Measurements from ENCODE around the gene MAP3K21. TPM values are rescaled to one million over a fixed set of nuclear protein-coding genes. Genes with fewer than 3 reads are reported as not detected.

The MAP3K21 gene
- 0.50 TPM for total RNA-seq
- long read RNA-seq, full-length matches to known transcripts, result 1 of 3 reads
- long read RNA-seq, partial matches to known transcripts, result 1 of 3 reads
- long read RNA-seq, other reads (novel, unspliced or antisense), result 1 of 3 reads

DNA sequence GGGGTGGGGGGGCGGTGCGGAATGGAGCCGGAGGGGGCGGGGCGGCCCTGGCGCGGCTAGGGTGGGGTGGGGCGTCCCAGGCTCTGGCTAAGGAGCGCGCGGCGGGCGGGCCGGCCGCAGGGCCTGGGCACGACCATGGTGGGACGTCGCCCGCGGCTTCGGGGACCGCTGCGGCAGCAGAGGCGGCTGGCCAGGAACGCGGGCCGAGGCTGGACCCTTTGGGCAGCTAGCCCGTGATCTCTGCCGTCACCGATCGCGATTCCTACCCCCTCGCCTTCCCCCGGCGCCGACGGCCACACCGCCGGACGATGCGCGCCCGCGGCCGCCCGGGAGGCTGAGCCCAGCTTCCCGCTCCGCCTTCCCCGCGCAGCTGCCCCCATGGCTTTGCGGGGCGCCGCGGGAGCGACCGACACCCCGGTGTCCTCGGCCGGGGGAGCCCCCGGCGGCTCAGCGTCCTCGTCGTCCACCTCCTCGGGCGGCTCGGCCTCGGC lies at the start of gene MAP3K21:
Gene MAP3K21, plus strand, starts transcription at position 74 of the 491 bp plus-strand sequence. Its CDS starts 305 bp downstream, at position 379.
- peak; percentile 86 for ATAC-seq
- no peak for DNase-seq
- intact Hi-C loops (cut with micrococcal nuclease), result no loop called here

DNA sequence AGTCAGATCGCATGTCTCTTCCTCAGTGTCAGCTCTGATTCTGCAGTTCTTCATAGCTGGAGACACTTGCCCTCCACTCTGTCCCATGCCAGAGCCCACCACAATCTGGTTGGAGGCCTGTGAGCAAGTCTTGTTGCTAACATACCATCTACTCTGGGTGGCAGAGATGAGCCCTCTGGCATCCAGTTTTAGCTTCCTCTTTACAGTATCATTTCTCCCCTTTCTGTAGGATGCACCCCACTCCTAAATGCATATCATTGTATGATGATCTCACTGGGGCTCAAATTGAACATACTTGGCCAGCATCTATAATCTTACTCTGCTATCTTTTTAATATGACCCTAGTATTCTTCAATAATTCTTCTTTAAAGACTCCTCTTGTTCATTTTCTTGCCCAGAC lies 48.9 kb upstream of the MAP3K21 start:
- ATAC-seq (no peak), DNase-seq (no peak)
- intact Hi-C loops (cut with micrococcal nuclease), result no loop called here

DNA sequence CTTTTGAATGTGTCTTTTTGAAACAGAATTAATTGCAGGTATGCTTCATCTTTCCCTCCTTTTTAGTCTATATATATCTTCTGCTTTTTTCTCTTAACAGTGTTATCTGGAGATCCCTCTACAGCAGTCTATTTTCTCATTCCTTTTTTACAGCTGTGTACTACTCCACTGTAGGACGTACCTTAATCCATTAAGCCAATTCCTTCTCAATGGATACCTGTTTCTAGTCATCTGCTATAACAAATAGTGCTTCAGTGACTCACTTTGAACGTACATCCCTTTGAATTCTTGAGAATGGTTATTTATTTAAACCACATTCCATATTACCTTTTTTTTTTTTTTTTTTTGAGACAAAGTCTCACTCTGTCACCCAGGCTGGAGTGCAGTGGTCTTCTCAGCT lies 47.6 kb upstream of the MAP3K21 start:
- DNase-seq (no peak), ATAC-seq (no peak)
- intact Hi-C loops (cut with micrococcal nuclease), result no loop called here

DNA sequence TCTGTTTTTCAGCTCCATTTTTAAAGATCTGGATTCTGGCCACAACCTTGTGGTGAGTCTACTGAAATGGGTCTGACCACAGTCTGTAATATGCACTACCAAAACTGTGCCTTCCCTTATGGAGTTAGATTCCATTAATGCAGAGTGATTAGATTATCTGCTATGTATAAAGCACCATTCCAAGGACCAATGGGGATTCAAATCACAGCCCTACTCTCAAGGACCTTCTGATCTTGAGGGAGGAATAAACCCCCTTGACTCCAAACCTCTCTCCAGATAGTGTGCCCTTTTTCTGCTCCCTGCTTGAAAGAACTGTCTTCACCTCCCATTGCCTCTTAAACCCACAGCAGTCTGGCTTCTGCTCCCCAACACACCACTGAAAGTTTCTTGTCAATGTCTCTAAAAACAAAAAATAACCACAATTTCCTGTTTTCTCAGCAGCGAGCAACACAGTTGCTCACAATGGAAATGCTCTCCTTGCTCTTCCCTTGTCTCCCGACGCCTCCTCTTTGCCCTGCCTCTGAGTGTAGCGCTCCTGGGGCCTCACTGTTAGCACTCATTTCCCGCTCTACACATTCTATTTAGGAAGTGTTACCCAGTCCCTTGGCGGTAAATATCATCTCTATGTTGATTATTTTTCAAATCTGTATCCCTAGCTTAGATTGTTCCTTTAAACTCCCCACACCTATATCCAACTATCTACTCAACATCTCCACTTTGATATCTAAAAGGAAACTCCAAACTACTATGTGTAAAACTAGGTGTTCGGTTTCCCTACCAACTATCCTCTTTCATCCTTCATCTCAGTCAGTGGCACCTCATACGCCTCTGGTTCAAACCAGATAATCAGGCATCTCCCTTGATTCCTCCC lies 45.6 kb upstream of the MAP3K21 start:
- no peak for ATAC-seq

DNA sequence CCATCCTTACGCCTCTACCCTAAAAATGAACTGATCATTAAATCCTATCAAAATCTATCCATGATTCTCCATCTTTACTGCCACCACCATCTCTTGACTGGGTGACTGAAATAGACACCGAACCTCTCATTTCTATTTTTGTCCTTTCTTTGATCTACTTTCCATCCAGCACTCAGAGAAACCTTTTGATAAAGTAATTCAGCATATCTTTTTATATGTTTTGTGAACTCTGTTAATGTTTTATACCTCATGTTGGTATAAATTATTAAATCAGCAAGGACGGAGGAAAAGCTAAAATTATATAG lies 45.0 kb upstream of the MAP3K21 start:
- DNase-seq, result no peak
- no peak for ATAC-seq
- intact Hi-C loops (cut with micrococcal nuclease), result no loop called here

More for the DNA sequence above, 45.6 kb upstream of the MAP3K21 start:
- intact Hi-C loops (cut with micrococcal nuclease), result no loop called here
- DNase-seq, result no peak

DNA sequence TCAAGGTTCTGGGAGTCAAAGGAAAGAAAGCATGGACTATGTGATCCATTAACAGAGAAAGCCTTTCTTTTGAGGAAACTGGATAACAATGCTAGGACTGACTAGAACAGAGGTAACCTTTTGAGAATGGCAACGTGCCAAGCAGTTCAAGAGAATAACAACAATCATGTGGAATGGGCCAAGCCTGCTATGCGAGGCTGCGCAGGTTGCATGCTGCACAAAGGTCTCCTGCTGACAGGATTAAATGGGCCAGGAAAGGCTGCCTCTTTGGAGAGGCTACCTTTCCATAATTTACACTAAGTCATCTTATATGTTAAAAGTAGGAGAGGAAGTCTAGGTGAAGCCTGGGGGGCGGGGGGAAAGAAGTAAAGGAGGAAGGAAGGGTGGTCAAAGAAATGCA lies 37.8 kb upstream of the MAP3K21 start:
- intact Hi-C loops (cut with micrococcal nuclease), result no loop called here
- ATAC-seq, result no peak
- DNase-seq, result no peak

DNA sequence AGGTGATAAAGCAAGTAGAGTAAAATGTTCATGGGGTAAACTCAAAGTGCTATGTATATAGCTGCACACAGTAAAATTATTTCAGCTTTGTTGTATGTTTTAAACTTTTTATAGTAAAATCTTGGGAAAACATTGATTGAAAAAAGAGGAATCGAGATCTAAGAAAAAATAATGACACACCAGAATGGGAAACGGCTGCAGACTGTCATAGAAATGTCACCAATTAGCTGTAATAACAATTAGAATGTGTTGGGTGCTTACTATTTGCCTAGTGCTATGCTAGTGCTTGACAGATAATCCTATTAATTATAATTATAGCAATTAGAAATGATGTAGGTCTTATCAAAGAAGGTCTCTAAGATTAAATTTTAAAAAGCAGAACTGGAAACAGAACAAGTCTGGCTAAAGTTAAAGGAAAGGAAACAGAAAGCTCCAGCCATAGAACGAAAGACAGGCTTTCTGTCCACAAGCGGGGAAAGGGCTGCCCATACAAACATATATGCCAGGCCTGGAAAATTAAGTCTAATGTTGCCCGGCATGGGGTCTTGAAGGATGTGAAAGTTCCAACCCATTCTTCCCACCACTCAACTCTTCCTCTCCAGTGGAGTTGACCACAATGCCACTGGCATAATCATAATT lies 37.0 kb upstream of the MAP3K21 start:
- DNase-seq, result no peak
- intact Hi-C loops (cut with micrococcal nuclease), result no loop called here
- ATAC-seq, result no peak

DNA sequence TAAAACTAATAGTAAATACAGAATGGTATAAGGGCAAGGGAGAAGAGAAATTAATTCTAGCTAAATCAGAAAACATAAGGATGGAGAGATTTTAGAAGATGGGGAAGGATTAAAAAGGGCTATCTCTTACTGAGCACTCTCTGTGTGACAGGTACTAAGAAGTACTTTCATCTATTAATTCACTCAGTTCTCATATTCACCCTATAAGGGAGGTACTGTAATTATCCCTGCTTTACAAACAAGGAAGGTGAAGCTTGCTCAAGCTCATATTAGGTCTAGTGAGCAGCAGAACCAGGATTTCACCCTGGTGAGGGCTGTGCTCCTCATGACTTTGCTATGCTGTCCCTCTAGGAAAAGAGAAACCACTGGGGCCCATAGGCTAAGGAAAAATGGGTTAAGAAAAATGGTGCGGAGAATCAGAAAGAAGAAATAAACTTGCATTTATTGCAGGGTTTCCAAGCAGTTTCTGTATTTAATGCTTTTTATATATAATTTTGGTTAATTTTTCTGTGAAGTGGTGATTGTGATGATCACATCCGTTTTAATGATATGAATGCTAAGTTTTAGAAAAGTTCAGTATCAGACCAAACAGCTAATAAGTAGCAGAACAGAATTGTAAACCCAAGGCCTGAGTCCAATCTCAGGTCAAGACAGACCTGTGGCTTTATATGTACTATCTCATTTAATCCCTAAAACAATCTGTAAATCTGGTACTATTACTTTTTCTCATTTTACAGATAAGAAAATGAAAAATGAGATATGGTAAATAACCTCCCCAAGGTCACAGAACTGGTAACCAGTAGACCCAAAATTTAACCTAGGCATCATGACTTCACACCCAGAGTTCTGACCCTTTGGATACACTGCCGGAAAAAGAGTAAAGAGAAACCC lies 33.7 kb upstream of the MAP3K21 start:
- DNase-seq (no peak), ATAC-seq (no peak)
- intact Hi-C loops (cut with micrococcal nuclease), result no loop called here

DNA sequence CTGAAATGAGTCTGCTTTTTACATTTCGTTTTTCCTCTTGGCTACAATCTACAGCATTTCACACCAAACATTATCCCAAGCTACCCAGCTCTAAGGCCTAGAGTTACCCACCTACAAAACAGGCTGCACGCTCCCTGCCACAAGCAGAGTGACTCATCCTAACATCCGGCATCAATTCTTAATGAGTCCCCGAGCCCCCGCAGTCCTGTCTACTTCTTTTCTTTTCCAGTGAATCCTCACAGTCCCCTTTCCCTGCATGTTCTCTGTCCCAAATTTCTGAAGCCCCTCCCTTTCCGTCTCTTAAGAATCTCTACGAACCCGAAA lies 32.6 kb upstream of the MAP3K21 start:
- intact Hi-C loops (cut with micrococcal nuclease), result no loop called here
- DNase-seq (no peak), ATAC-seq (peak; percentile 33)

DNA sequence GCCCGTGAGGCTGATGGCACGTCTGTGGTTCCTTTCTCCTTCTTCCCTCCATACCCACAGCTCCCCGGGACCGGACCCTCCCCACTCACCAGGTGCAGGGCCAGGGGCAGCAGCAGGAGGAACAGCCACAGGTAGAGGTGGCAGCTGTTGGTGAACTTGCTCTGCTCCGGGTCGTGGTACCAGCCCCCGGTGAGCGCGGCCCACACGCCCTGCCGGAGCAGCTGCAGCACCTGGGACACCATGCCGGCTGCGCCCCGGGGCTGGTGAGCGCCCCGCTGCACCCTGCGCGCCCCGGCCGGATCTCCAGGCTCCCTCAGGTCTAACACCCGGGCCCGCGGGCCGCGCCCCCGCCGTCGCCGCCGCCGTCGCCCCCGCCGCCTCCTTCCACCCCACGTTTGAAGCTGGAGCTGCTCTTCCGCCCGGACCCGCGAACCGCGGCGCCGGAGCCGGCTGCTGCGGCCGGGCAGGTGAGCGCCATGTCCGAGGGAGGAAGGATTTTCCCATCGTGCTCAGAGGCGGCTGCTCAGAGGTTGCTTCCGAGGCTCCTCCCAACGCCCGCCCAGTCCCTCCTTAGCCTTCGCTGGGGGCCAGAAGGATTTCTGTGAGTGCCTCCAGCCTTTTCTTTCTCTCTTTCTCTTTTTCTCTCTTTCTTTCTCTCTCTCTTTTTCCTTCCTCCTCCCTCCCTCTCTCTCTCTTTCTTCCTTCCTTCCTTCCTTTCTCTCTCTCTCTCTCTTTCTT lies 32.1 kb upstream of the MAP3K21 start, which contains the start of gene PCNX2:
Gene PCNX2, minus strand, starts transcription at position 489 of the 738 bp plus-strand sequence. Its CDS starts 247 bp downstream, at position 242.
- DNase-seq (peak; percentile 52), ATAC-seq (peak; percentile 71)
- intact Hi-C loops (cut with micrococcal nuclease), result no loop called here

DNA sequence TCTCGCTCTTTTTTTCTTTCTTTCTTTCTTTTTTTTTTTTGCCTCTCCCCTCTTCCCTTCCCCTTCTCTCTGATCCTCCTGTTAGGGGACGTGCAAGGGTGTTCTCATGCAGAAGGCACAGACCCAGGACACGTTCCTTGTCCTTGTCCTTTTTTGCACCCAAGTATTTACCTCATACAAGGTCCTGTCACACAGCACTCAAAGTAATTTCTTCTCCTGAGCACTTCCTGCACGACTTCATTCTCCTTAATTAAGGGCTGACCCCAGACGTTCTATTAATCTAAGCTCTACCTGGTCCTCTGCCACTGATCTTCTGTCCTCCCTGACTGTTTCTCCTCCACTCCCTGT lies 31.6 kb upstream of the MAP3K21 start:
- ATAC-seq, result no peak
- no peak for DNase-seq
- intact Hi-C loops (cut with micrococcal nuclease), result no loop called here

DNA sequence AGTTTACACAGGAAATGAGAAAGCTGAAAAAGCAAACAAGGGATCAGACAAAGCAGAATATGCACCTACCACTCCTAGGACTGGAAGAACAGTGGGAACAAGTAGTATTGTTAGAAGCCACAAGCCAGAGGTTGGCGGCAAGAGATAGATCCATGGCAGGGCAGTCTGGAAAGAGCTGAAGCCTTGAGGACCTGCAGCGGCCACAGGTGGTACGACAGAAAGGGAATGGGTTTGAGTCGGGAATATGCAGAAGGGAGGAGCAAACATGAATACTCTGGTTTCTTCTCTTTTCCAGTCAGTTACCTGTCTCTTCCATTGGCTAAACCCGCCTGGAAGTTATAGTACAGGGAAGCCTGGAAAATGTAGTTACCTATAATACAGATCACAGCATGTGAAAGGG lies 28.1 kb upstream of the MAP3K21 start:
- DNase-seq (no peak), ATAC-seq (no peak)
- intact Hi-C loops (cut with micrococcal nuclease), result no loop called here

DNA sequence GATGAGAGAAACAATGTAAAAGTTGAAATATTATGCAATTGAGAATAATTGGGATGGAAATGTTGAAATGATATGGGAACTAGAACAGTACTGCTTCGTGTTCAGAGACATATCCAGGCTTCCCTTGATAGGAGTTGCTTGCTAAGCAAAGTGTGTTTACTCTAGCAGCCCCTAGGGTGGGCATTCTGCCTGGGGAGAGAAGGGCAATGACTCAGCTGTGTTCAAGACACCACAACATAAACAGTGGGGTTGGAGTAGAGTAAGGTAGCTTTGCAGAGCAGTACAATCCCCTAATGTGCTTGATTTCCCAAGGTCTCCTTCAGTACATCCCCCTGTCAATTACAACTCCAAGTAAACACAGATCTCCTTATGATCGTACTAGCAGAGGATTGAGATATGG lies 27.2 kb upstream of the MAP3K21 start:
- ATAC-seq, result no peak
- DNase-seq, result no peak
- intact Hi-C loops (cut with micrococcal nuclease), result no loop called here

DNA sequence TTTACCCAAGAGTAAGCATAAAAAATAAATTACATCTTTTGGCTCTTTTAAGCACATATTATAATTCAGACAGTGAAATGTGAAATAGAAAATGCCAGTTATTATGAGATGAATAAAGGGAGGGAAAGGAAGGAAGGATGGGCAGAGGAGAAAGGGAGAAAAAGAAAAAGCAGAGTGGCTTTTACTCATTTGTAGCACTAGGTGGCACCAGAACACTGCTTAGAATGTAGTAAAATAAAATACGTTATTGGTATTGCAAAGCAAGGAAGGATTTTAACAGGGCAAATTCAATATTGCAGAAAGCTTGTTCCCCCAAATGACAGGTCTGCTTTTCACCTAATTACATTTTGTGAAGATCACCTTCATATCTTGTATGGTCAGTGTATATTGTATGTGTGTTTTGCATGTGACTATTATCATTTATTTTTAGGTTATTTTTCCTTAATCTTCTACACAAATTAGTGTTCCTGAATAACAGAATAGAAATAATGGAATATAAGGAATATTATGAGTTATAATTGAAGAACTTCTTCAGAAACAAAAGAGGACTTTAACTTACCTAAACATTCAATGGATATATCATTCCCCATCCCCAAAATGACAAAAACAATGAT lies 22.9 kb upstream of the MAP3K21 start:
- DNase-seq, result no peak
- intact Hi-C loops (cut with micrococcal nuclease), result no loop called here
- no peak for ATAC-seq

DNA sequence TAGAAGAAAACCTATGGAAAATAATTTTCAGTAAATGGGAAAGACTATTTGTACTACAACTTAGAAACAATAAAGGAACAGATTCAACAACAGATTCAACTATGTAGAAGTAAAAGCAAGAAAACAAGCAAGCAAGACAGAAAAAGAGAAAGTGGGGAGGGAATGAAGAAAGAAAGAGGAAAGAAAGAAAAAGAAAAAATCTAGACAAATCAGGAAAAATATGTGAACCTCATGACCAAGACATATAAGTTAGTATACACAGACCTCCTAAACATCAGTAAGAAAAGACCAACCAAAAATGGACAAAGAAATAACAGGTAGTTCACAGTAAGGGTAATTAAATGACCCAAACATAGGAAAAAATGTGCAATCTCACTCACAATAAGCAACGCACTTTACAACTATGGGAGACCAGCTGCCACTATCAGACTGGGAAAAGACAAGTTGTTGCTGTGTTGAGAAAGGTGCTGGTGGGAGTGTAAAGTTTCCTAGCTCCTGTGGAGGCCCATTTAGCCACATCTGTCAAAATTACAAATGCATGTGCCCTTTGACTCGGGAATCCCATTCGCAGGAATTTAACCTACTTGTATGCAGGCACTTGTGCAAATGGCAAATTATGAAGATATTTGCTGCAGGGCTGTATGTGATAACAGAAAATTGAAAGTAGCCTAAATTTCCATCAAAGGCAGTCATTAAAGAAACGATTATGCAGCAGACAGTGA lies 13.9 kb upstream of the MAP3K21 start:
- DNase-seq, result no peak
- no peak for ATAC-seq
- intact Hi-C loops (cut with micrococcal nuclease), result no loop called here

DNA sequence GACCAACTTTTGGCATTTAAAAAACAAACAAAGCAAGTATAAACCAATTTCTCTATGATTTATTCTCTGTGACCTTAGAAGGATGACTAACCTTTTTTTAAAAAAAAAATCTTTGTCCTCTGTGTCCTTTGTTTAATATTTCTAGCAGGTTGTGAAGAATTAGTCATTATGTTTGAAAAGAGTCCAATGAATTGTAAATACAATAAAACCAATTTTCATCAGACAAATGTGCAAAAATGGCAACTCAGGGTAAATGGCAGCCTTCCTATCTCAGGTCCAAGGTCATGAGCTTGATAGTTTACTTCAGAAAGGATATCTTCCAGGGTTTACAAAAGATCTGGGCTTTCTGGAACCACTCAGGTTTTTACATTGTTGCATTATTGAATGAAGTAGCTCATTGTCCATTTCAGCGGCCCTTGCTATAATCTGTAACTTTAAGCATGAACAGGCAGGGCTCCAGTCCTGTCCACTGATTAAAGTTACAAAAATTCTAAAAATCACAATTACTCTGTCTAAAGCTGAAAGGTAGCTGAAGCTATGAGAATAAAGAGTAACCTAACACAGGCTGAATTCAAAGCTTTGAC lies 11.7 kb upstream of the MAP3K21 start:
- ATAC-seq (no peak), DNase-seq (no peak)
- intact Hi-C loops (cut with micrococcal nuclease), result no loop called here

DNA sequence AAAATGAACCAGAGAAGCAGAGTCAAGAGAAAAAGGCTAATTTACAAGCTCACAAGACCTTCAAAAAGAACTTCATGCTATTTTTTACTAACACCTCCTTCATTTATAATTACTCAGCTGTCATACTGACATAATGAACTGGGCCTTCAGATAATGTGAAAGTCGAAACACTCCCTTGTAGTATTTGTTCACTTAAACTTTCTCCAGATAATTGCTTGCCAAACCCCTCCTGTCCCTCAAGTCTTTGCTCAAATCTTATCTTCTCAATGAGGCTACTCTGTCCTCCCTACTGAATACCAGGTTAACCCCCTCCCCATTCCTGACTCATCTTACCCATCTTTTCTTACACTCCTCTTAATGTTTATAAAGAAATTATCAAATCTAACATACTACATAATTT lies 11.1 kb upstream of the MAP3K21 start:
- ATAC-seq, result no peak
- intact Hi-C loops (cut with micrococcal nuclease), result no loop called here
- DNase-seq, result no peak

DNA sequence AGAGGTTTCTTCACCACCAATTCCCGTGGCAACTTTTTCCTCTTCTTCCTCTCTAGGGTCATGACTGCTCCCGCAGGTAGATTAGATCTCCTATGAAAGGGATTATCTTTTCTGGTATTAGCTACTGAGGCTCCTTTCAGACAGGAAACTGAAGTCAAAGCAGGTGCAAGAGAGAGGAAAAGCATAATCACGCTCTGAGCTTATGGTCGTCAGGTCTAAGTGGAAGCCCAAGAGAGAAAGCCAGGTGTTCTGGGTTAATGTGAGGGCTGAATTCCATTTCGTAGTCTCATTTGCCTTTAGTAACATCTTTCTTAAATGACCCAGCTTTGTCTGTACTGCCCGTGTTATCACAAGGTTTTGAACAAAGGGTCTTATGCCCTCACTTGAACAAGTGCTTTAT lies 8.3 kb upstream of the MAP3K21 start:
- no peak for DNase-seq
- ATAC-seq, result no peak
- intact Hi-C loops (cut with micrococcal nuclease), result no loop called here

All from left ventricle myocardium superior (tissue), 1 donor.